Measurements from ENCODE around the gene ITPR3.

- TF ChIP-seq CTCF (IDR thresholded peaks at IDR 0.05) (no peak), POLR2A (IDR thresholded peaks at IDR 0.05) (no peak)
These were observed 61.2 kb downstream of the ITPR3 start for GRCh38 chr6:33682341-33682740.

Measured in Peyer's patch (tissue), 4 donors.